GM19395 (cell line): Measurements from ENCODE around the gene KSR1.

Experiments used
- ATAC-seq: cut with Tn5 transposase; IDR thresholded peaks from one replicate; pipeline ENCODE4 v1.9.1; 2021; ENCODE audit warnings: mild to moderate bottlenecking, moderate library complexity; ENCODE audit not compliant: unreplicated experiment

Gene KSR1

DNA sequence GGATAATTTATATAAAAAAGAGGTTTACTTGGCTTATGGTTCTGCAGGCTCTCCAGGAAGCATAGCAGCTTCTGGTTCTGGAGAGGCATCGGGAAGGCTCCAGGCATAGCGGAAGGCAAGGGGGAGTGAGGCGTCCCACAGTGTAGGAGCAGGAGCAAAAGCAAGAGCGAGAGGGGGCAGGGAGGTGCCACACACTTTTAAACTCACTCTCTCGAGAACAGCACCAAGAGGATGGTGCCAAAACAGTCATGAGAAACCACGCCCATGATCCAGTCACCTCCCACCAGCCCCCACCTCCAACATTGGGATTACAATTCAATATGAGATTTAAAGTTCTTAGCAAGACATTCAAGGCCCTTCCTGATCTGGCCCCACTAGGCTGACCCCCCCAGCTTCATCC is 124.8 kb downstream of the KSR1 start:
- ATAC-seq = no peak

DNA sequence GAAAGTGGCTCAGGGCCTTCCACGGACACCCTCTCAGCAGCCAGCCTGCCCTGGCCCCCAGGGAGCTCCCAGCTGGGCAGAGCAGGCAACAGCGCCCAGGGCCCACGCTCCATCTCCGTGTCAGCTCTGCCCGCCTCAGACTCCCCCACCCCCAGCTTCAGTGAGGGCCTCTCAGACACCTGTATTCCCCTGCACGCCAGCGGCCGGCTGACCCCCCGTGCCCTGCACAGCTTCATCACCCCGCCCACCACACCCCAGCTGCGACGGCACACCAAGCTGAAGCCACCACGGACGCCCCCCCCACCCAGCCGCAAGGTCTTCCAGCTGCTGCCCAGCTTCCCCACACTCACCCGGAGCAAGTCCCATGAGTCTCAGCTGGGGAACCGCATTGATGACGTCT is 126.4 kb downstream of the KSR1 start:
- no peak for ATAC-seq

DNA sequence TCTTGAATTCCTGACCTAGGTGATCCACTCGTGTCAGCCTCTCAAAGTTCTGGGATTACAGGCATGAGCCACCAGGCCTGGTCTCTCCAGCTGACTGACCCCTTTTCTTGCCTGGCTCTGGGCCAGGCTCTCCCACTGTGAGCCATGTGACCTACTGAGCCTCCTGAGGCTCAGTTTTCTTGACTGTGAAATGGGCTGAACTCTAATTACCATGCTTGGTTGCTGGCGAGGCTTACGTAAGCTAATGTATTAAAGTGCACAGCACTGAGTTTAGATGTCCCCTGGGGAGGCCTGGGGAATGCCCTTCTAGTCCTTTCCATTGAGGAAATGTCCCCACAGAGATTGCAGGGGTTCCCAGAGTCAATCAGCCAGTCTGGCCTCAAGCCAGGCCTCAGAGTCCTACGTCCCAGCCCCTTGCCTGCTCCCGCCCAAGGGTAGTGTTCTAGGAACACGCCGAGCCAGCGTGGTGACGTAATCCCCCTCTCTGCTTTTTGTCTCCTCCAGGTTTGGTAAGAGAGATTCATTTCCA is 129.0 kb downstream of the KSR1 start:
- ATAC-seq = no peak

DNA sequence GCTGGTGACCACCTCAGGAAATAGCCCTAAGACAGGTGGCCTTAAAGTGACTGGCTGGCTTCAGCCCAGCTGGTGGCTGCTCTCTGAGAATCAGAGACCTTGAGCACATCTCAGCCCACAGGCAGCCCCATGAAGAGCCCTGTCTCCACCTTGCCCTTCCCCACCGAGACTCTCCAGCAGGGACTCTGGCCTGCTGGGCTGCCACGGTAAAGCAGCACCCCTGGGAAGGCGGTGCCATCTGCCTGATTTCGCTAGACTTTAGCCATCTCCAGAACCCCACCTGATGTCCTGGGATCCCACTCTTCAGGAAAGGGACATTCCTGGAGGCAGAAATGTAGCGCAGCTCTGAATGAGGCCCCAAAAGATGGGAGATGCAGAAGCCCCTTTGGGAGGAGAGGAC is 129.5 kb downstream of the KSR1 start:
- ATAC-seq = no peak

DNA sequence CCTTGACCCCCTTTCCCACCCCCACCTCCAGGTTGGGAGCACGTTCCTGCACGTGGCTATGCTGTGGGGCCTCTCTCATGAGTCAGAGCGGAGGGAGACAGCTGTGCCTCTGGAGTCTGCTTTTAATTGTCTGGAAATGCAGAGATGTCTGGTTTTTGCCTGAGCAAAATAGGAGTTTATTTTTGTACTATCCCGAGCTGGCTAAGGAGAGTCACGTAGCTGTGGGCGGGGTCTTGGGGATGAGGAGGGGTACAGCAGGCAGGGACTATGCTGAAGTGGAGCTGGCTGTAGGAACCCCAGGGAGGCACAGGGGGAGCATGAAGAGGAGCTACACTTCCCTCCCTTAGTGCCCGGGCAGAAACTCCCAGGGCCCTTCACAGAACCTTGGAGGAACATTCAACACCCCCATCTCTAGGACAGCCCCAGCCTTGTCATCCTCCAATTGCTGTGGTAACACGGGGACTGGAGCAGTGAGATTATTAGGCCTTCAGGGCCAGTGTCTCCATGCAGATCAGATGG is 130.0 kb downstream of the KSR1 start:
- no peak for ATAC-seq

DNA sequence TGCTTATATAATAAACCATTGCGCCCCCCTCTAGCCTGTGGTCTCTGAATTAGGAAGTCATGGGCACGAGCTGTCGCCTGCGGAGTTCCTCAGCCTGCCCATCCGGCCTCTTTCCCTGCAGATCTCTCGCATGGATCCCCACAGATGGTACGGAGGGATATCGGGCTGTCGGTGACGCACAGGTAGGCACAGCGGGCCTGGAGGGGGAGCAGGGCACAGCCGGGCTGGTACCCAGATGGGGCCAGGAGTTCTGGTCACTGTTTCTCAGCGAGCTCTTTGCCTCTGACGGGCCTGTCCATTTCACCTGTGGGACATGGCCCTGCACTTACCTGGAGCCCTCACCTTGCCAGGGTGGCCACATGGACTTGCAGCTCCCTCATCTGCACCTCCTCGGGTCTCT is 132.1 kb downstream of the KSR1 start:
- ATAC-seq = no peak

DNA sequence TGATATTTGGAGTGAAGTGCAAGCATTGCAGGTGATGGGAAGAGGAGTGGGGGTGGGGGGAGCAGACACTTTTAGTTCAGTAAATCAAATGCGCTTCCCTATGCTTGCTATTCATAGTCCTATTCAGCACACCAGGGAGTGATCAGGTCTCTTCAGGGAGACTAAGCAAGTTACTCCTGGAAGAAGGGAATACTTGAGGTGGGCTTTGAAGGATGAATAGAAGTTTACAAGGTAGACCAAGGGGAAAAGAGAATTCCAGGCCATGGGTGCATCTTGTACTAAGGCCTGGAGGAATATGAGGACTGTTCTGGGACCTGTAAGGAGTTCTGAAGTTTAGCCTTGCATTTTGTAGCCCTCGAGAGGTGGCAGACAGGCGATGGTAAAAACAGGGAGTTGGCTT is 134.6 kb downstream of the KSR1 start:
- ATAC-seq = no peak

DNA sequence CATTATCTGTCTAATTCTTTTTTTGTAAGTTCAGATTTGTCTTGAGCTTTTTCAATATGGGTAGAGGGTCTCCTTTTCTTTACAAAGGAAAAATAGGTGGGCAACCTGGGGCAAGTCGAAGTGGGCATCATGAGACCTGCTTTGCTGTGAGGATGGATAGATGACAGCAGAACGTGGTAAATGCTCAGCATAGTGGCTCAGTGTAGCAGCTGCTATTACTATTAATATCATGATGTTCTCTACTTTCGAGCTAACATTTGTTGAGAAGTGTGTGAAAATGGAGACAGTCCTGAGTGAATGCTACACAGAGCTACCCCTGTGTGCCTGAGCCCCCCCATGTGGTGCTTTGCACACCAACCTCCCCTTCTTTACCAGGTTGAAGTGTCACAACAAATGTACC is 135.7 kb downstream of the KSR1 start:
- no peak for ATAC-seq

DNA sequence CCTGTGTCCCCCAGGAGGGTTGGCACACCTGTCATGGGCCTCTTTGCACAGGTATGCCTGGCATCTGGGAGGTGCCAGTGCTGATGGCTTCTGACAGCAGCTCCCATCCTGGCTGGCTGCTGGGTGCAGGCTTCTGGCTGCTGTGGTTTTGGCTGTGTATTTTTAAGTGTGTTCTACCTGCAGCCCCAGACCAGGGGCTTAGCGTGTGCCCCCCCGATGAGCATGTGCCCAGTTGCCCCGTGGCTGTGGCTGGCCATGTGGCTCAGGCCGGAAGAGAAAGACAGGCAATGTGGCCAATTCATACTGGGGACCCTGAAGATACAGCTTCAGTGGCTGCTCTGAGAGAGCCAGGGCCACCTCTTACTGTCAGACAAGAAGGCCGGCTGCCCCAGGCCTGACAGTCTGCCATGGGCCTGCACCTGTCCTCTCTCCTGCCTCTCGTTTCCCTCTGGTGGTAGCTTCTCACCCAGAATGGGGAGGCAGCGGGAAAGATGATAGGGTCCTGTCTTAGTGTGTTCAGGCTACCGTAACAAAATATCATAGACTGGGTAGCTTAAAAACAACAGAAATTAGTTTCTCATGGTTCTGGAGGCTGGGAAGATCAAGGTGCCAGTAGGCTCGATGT is 137.1 kb downstream of the KSR1 start:
- no peak for ATAC-seq

DNA sequence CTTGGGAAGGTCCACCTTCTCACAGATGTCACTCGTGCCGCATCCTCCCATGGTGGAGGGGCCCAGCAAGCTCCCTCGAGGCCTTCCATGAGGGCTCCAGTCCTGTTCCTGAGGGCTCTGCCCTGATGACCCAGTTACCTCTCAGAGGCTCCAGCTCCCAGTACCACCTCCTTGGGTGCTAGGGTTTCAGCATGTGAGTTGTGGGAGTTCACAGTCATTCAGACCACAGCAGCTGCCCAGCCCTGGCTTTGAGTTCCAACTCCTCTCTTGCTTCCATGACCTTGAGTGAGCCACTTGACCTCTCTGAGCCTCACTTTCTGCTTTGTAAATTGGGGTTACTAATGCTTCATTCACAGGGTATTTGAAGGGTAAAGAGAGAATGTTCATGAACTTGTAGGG is 137.6 kb downstream of the KSR1 start:
- ATAC-seq = no peak

DNA sequence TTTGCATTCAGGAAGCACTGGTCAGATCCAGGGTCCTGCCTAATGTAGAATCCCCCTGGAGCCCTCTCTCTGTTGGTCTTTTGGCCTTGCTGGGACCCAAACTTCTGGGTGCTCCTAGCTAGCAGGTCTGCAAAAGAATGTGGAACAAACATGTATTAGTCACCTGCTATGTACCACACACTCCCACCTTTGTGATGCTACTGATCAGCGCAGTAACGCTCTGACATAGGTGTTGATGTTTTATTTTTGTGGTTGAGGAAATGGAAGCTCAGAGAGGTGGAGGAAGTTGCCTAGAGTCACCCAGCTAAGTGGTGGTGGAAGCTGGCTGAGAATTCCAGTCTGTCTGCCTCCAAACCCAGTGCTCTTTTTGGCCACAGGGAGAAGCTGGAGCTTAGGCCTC is 139.0 kb downstream of the KSR1 start:
- ATAC-seq = no peak

DNA sequence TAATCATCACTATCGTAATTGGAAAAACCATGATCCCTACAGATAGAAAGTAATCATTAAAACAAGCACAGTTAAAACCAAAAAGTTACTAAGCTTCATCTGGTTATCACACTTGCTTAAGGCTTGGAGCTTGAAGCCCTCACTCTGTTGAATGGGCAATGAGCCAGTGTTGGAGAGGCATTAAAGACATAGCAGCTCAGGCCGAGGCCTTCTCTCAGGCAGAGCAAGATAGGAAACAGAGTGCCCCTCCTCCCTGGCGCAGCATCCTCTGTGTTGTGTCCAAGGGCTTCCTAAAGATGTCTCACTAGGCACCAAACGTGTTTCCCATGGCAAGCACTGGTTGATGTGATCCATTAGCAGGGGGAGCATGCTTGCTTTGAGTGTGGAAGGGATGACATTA is 139.8 kb downstream of the KSR1 start:
- ATAC-seq = no peak

DNA sequence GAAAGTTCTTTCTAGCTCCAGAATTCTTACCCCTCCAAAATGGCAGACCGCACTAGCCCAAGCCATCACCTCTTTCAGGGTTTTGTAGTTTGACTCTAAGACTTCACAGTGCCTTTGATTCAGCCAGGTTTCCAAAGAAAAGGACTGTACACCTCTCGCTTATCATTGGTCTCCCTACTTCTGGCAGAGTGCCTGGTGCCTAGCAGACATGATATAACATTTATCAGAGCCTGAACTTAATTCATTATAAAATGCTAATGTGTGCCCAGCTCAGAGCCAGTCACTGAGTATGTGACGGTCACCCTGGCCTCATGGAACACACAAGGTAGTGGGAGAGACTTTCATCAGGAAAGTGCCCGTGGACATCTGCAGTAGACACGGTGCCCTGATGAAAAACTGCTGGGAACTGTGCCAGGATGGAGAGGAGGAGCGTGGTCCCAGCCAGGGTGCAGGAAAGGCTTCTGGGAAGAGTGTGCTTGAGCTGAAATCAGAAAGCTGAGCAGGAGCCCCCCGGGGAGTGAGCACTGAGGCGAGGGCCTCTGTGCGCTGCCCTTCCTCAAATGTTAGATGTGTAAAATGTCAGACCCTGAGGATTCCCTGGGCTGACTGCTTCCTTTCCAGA is 140.4 kb downstream of the KSR1 start:
- no peak for ATAC-seq

DNA sequence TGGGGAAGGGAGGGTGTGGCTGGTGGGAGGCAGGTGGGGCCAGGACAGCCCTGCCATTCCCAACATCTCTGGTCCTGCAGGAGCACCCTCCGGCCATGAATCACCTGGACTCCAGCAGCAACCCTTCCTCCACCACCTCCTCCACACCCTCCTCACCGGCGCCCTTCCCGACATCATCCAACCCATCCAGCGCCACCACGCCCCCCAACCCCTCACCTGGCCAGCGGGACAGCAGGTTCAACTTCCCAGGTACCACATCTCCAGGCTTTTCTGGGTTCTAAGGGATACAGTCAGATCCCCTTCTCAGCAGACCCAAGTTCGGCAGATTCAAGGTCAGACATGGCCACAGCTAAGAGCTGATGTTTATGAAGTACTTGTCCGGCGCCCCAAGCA is 140.9 kb downstream of the KSR1 start:
- ATAC-seq = no peak

DNA sequence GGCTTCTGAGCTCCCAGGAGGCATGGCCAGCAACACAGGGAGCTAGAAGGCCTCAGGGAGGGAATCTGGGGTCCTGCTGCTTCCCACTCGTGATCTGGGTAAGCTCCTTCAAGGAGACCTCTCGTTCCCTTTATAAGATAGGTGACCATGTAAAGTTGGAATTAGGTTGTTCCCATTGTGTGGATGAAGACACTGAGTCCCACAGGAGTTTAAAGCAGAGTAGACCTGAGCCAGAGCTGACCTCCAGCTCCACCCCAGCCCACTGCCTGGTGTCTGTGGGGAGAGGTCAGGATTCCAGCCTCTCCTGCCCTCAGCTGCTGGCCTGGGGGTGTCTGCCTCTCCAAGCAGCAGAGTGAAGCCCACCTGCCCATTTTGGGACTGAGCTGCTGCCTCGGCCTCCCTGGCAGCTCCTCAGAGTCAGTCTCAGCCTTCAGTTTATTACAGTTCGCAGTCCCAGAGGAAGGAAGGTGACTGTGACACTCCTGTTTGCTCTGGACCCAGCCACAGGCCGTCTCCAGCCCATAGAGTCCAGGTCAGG is 141.6 kb downstream of the KSR1 start:
- no peak for ATAC-seq

DNA sequence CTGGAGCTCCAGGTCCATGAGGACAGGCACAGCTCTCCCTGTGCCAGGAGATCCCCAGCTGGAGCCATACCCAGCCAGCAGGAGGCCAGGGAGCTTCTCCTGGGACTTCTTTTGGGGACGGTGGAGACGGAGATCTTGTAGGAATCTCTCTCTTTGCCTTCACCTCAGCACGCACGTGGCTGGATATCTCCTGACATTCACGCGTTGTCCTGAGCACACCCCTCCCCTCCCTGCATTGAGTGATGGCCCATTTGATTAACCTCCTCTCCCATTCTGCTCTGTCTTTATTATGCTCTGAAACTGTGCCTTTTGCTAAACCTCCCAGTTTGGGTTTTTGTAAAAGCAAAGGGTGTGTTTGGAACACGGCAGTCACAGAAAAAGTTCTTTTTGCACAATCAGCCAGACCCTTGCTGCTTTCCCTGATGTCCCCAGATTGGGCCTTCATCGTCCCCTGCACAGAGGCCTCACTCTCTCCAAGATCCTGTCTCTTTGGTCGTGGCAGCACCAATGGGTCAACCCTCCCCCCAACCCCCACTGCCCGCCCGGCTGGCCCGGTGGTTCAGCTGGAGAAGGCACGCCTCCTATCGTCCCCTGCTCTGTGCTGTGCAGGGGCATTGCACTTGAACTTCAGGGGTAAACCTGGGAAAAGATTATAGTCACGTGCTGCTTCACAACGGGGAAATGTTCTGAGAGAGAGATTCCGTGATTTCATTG is 142.2 kb downstream of the KSR1 start:
- ATAC-seq = no peak

DNA sequence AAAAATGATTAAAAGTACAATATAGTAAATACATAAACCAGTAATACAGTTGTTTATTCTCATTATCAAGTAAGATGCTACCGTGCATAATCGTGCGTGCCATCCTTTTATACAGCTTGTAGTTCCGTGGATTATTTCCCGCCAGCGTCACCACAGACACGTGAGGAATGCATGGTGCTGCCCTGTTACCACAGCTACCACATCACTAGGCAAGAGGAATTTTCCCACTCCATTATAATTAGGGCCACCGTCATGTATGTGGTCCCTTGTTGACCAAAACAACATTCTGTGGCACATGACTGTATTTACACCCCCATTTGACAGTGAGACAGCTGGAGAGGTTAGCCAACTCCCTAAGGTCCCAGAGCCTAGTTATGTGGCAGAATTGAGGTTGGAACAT is 144.2 kb downstream of the KSR1 start:
- no peak for ATAC-seq

DNA sequence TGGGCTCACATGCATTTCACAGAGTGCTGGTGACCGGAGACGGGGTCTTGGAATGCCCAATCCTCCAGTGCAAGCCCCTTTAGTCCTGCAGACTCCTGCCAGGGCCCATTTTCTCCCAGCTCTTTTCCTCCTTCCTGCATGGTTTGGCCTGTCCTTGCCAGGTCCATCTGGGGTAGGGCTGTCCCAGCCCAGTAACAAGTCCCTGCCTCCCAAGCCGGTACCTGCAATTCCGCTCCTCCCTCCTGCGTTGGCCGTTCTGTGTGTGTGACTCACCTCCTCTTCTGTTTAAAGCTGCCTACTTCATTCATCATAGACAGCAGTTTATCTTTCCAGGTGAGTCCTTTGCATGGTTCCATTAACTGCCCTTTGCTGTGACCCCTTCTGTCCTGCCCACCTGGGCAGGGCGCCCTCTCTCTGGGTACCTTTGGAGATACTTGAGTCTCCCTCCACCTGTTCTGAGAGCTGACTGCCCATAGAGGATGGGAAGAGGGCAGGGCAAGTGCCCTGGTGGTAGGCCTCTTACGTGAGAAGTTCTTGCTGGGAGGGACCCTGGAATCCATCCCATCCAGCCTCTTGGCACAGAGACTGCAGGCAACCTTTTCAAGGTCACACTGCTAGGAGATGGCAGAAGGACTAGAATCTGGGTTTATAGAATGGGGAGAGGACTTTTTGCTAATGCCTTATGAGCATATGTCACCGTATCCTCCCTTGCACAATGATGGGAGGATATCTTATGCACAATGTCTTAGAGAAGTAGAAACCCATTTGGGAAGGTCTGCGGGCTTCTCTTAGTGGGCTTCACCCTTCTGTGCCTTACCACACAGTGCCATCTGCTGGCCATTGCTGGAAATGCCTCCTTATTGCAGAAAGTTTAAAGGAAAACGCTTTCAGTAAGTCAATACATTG is 145.1 kb downstream of the KSR1 start:
- no peak for ATAC-seq

DNA sequence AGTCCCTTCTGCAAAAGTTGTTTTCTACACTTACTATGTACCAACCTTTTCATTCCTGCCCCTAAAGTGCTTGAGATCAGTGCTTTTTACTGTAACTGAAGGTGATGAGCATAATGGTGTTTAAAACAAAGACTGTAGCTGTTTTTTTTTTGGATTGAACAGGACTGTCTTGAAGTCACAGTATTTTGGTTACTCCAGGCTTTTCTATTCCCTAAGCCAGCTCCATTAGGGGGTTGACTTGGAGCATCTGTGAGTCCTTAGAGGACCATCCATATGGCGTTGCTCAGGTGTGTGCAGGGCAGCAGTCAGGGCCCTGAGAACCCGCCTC is 145.7 kb downstream of the KSR1 start:
- no peak for ATAC-seq

DNA sequence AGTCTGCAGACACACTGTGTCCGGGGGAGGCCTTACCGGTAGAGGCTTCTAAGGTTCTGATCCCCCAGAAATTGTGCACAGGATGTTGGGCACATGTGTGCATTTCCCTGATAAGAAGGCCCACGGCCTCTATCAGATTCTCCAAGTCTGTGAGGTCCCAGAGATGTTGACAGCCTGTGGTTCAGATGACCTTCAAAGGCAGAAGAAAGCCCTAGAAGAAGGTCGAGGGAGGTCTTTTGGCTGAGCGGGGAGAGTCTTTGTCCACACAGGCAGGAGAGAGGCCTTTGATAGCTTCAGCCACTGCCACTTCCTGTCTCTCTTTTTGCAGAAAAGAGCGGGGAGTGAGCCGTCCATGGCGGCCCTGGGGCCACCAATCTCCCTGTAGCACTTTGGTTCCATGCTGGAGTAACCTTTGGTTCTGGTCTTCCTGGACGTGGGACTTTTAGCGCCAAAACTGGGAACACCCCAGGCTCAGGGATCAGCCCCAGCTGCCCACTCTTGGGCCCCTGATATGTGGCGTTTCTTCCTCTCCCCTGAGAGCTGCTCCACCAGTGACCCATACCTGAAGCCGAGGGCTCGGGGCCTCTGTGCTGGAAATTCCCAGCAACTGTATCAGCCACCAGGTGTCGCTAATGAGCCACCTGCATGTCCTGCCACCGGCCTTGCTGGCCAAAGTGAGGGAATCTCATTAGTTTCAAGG is 146.6 kb downstream of the KSR1 start:
- no peak for ATAC-seq
